Choroid plexus epithelial cell (primary cell): ENCODE measurements around the gene CDH4.
A peak's percentile ranks its signal among the peaks of the same experiment; 100 is the strongest.
"Not testable (repeated sequence)": the region's sequence is repeated elsewhere in the genome, so short reads cannot be mapped to it uniquely, and the experiment has no call there.

Experiments used
- DNase-seq: peaks from one replicate; pipeline ENCODE4 v3.0.0-alpha.2; 2010; ENCODE audit warnings: low read depth
- H3K4me3 ChIP-seq: 2 replicates; pipeline ENCODE4 v1.5.1; 2011; ENCODE audit warnings: low read depth, mild to moderate bottlenecking, control low read depth, low read length, moderate library complexity
- CTCF ChIP-seq: conservative IDR thresholded peaks from 2 replicates; pipeline ENCODE4 v1.5.1; 2011; ENCODE audit warnings: low read depth, mild to moderate bottlenecking, control low read depth, inconsistent platforms, low read length, moderate library complexity

The CDH4 gene

GRCh38 chr20:61271312-61272231 lies 19.5 kb downstream of the CDH4 start:
- TF ChIP-seq CTCF: no peak
- H3K4me3 ChIP-seq: no peak overlapping the region
- peak; percentile 24 for DNase-seq

- not testable (repeated sequence) for DNase-seq, H3K4me3 ChIP-seq
Observed at GRCh38 chr20:61273024-61273423, 21.0 kb downstream of the CDH4 start.

GRCh38 chr20:61273666-61274065 lies 21.6 kb downstream of the CDH4 start:
- H3K4me3 ChIP-seq, DNase-seq: not testable (repeated sequence)

GRCh38 chr20:61274326-61274725 lies 22.3 kb downstream of the CDH4 start:
- DNase-seq: no peak
- no peak for TF ChIP-seq CTCF
- no peak overlapping the region for H3K4me3 ChIP-seq

GRCh38 chr20:61278296-61278695 lies 26.2 kb downstream of the CDH4 start:
- H3K4me3 ChIP-seq: no peak overlapping the region
- DNase-seq: no peak
- TF ChIP-seq CTCF: no peak

- no peak for TF ChIP-seq CTCF
- DNase-seq: no peak
- H3K4me3 ChIP-seq: no peak overlapping the region
Observed at GRCh38 chr20:61279621-61280150, 27.6 kb downstream of the CDH4 start.

GRCh38 chr20:61280217-61280980 lies 28.3 kb downstream of the CDH4 start:
- no peak for TF ChIP-seq CTCF
- H3K4me3 ChIP-seq: no peak overlapping the region
- no peak for DNase-seq
